SKM-1 treated with dmso at 0.1 percent for 144 hours (cell line): ENCODE measurements around the gene EIF4B.

Source experiments
- DNase-seq: peaks from one replicate; lab custom pipeline; 2025; ENCODE audit not compliant: unreplicated experiment; lab: John Stamatoyannopoulos, UW

The EIF4B gene

DNA sequence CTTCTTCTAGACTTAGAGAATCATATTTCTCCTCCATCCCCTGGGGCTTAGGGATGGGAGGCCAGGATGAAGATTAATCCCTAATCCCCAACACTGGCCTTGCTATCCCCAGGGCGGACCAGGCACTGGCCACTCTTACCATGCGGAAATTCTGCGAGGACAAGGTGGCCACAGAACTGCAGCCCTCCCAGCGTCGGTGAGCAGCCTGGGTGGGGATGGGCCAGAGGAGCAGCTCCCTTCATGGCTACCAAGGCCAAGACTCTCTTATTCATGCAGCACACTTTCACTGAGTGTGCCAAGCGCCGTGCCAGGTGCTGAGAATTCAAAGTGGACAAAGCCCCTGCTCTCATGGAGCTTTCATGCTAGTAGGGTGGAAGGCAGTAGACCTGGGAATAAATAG lies 50.6 kb downstream of the EIF4B start:
- no peak for DNase-seq

- DNase-seq, result no peak
These were observed 51.7 kb downstream of the EIF4B start for GRCh38 chr12:53057816-53058500.

DNA sequence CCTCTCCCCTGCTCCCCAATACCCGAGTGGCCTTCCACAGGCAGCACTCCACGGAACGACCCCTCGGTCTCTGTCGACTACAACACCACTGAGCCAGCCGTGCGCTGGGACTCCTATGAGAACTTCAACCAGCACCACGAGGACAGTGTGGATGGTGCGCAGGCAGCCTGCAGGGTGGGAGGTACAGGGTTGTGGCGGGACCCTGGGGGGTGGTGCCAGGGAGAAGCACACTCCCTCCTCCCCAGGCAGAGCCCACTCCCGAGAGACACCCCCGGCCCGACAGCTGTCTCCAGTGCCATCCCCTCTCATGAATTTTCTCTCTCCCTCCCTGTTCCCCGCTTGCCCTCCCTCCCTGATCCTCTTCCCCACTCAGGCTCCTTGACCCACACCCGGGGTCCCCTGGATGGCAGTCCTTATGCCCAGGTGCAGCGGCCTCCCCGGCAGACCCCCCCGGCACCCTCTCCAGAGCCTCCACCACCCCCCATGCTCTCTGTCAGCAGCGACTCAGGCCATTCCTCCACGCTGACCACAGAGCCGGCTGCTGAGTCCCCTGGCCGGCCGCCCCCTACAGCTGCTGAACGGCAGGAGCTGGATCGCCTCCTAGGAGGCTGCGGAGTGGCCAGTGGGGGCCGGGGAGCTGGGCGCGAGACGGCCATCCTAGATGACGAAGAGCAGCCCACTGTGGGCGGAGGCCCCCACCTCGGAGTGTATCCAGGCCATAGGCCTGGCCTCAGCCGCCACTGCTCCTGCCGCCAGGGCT lies 52.6 kb downstream of the EIF4B start:
- DNase-seq, result no peak

DNA sequence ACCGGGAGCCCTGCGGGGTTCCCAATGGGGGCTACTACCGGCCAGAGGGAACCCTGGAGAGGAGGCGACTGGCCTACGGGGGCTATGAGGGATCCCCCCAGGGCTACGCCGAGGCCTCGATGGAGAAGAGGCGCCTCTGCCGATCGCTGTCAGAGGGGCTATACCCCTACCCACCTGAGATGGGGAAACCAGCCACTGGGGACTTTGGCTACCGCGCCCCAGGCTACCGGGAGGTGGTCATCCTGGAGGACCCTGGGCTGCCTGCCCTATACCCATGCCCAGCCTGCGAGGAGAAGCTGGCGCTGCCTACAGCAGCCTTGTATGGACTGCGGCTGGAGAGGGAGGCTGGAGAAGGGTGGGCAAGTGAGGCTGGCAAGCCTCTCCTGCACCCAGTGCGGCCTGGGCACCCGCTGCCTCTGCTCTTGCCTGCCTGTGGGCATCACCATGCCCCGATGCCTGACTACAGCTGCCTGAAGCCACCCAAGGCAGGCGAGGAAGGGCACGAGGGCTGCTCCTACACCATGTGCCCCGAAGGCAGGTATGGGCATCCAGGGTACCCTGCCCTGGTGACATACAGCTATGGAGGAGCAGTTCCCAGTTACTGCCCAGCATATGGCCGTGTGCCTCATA lies 53.3 kb downstream of the EIF4B start:
- DNase-seq, result no peak

DNA sequence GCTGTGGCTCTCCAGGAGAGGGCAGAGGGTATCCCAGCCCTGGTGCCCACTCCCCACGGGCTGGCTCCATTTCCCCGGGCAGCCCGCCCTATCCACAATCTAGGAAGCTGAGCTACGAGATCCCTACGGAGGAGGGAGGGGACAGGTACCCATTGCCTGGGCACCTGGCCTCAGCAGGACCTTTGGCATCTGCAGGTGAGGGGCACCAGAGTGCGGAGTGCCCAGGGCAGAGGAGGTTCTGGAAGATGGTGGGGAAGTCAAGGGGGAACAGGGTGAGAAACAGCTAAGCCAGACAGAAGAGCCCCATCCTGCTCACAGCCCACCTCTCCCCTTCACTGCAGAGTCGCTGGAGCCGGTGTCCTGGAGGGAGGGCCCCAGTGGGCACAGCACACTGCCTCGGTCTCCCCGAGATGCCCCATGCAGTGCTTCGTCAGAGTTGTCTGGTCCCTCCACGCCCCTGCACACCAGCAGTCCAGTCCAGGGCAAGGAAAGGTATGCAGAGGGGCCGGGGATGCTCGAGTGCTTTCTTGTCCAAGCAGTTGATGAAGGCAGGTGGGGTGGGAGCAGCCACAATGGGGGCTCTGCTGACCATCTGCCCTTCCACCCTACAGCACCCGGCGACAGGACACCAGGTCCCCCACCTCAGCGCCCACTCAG lies 53.9 kb downstream of the EIF4B start:
- DNase-seq, result no peak

DNA sequence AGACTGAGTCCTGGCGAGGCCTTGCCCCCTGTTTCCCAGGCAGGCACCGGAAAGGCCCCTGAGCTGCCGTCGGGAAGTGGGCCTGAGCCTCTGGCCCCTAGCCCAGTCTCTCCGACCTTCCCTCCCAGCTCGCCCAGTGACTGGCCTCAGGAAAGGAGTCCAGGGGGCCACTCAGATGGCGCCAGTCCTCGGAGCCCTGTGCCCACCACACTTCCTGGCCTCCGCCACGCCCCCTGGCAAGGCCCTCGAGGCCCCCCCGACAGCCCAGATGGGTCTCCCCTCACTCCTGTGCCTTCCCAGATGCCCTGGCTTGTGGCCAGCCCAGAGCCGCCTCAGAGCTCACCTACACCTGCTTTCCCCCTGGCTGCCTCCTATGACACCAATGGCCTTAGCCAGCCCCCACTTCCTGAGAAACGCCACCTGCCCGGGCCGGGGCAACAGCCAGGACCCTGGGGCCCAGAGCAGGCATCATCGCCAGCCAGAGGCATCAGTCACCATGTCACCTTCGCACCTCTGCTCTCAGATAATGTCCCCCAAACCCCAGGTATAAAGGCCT lies 54.5 kb downstream of the EIF4B start:
- DNase-seq, result no peak

DNA sequence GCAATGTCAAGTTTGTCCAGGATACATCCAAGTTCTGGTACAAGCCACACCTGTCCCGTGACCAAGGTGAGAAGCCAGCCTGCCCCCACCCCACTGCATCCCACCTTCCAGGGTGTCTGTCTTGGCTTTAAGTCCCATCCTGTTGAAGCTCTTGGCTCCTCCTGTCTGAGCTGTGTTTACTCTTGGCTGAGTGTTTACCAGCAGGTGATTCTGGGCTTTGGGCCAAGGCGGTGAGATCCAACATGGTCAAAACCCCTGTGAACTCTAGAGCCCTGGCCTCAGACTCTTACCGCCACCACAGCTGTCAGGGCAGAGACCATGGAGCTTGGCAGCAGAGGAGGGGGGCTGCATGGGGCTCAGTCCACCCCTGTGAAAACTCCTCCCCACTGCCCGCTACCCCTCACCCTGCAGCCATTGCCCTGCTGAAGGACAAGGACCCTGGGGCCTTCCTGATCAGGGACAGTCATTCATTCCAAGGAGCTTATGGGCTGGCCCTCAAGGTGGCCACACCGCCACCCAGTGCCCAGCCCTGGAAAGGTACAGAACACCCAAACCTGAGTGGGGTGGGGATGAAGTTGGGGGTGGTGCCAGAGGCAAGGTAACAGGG lies 55.3 kb downstream of the EIF4B start:
- no peak for DNase-seq

GRCh38 chr12:53062011-53062961 lies 56.0 kb downstream of the EIF4B start:
- no peak for DNase-seq

- no peak for DNase-seq
These were observed 56.9 kb downstream of the EIF4B start for GRCh38 chr12:53062977-53063707.

DNA sequence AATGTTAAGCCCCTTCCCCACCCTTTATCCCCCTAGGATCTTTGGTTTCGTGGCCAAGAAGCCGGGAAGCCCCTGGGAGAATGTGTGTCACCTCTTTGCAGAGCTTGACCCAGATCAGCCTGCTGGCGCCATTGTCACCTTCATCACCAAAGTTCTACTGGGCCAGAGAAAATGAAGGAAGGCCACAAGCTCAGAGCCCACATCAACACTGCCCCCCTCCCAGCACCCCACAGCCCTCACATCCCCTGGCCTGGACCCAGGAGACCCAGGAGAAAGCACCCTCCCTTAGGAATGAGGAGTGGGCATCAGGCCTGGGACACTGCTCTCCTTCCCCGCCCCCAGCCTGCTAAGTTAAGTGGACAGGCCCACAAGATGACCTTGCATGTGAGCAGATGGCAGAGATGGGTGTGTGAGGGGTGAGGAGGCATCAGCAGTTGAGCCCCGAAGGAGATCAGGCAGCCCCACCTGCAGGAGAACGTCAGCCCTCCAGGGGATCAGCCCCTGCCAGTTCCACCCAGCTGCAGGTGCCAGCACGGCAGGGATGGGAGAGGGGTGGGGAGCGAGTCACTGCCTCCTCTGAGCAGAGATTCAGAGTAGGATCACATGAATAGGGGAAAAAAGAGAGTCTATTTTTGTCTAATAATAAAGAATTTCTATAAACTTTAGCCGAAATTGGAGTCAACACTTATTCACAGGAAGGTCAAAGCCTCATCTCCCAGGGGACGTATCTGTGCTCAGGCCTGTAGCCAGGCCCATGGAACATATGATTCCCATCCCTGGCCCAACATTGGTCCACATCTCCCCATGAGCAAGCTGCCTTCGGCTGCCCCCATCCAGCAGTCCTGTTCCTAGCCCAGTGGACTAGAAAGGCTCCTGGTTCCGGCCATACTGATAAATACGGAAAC lies 57.7 kb downstream of the EIF4B start:
- DNase-seq, result no peak

DNA sequence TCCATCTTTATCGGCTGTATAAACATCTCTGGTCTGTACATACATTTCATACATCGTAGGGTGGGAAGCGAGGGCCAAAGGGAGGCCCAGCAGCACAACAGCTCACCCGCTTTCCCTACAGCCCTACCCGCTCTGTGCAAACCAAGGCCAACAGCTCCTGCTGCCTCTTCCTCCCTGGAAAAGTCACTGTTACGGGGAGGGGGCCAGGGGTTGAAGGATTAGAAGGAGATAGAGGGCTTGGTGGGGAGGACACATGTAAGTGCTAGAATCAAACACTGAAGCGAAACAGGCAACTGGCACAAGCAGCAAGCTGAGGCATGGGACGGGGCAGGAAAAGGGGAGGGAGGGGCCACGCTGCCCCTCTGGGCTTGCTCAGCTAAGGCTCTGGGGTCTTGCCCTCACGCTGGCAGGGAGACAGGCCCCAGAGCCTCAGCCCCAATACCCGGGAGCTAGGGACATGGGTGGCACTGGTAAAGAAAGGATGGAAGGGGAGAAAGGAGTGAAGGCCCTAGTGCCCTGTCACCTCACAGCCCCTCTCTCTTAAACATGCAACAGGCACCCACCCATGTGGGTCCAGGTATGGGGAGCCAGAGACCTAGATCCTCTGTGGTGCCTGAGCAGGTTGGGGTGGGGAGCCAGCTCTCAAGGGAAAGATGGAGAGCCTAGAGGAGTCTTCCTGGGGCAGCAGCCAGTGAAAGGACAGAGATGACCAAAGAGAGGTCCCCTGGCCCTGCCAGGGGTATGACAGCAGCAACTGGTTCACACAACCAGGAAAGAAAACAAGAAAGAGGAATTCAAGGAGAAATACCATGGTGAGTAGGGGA lies 58.6 kb downstream of the EIF4B start:
- DNase-seq, result no peak

GRCh38 chr12:53065470-53065869 lies 59.2 kb downstream of the EIF4B start:
- DNase-seq, result no peak

DNA sequence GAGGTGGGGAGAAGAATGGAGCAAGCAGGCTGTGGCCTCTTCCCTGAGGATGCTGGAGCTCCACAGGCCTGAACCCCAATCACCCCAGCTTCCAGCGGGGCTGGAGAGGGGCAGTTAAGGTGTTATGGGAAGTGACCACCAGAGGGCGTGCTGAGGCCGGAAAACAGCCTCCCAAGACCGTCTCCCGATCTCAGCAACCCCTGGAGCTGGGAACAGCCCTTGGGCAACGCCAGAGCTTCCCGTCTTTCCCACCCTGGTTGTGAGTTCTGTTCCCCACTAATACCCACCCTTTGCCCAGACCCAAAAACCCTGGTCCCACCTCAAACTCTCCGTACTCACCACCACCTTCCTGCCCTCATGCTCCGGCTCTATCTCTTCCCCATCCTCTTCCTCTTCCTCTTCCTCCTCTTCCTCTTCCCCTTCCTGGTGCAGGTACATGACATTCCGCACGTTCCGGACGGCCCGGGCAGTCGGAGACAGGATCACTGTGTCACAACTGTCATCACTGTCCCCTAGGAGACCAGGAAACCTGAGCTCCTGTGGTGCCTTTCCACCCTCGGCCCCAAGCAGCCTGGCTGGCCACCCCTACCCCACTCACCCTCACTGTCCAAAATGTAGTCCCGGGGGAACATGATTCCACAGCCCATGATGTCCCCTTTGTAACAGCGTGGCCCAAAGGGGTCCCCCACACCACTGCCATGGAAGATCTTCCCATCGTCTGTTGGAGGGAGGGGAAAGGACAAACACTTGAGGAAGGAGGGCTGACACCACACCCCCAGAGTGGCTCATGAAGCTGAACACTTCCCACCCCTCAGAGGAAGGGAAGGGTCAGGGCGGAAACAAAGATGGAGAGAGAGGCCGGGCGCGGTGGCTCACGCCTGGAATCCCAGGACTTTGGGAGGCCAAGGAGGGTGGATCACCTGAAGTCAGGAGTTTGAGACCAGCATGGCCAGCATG lies 60.0 kb downstream of the EIF4B start:
- DNase-seq, result peak; percentile 13

GRCh38 chr12:53067074-53067992 lies 61.1 kb downstream of the EIF4B start:
- no peak for DNase-seq
